Measurements from ENCODE around the gene CBR1. TPM values are rescaled to one million over a fixed set of nuclear protein-coding genes. Genes with fewer than 3 reads are reported as not detected.
"Not testable (repeated sequence)": the region's sequence is repeated elsewhere in the genome, so short reads cannot be mapped to it uniquely, and the experiment has no call there.

CBR1 gene
- total RNA-seq, 2 experiments from 2014 or later = 45.6 to 47.2 TPM

GRCh38 chr21:36073911-36074310 lies 4.1 kb downstream of the CBR1 start:
- DNase-seq; intact Hi-C loops (cut with micrococcal nuclease); H3K9me3 Mint-ChIP-seq; H3K27ac Mint-ChIP-seq; H3K27me3 Mint-ChIP-seq; H3K4me3 Mint-ChIP-seq: not testable (repeated sequence)
- Mint-ChIP-seq H3K36me3 (peaks cover 24% of the 10 kb centered on the region), H3K4me1 (ENCODE audit: low read depth) (peaks cover 54% of the 10 kb centered on the region)
- CTCF ChIA-PET = interaction anchor here (0.6 to 1.1 kb wide), 2 partner anchors 14 to 77 kb away, joined by 3 to 6 read pairs; partner anchors contain the start of gene SETD4
- POLR2A ChIA-PET = interaction anchor here (0.6 kb wide), 1 partner anchor 219 kb away, joined by 5 read pairs; no protein-coding TSS in a partner anchor

- H3K36me3 Mint-ChIP-seq = peaks cover 18% of the 10 kb centered on the region
- no peak for DNase-seq
- no peak overlapping the region for H3K4me3 Mint-ChIP-seq
- ChIA-PET POLR2A (no interaction called here), CTCF (interaction anchor here (0.7 kb wide), 1 partner anchor 50 kb away, joined by 3 read pairs; no protein-coding TSS in a partner anchor)
- peaks cover 56% of the 10 kb centered on the region for H3K4me1 Mint-ChIP-seq (ENCODE audit: low read depth)
- no peaks in the 10 kb centered on the region for H3K27me3 Mint-ChIP-seq
- intact Hi-C loops (cut with micrococcal nuclease) = no loop called here
- no peaks in the 10 kb centered on the region for H3K9me3 Mint-ChIP-seq
- no peak overlapping the region for H3K27ac Mint-ChIP-seq
Measured at GRCh38 chr21:36075171-36075570, 5.3 kb downstream of the CBR1 start.

DNA sequence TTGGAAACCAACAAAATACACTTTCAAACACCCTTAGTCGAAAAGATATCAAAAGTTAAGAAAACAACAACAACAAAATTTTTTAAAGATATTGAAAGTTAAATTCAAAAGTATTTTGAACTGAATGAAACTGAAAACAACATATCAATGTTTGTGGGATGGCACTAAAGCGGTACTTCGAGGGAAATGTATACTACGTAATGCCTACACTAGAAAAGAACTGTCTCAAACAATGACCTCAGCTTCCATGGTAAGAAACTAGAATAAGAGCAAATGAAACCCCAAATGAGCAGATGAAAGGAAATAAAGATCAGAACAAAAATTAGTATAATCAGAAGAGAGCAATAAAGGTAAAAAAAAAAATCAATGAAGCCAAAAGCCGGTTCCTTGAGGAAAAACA lies 6.1 kb downstream of the CBR1 start:
- no peak for DNase-seq
- peaks cover 18% of the 10 kb centered on the region for H3K36me3 Mint-ChIP-seq
- no peak overlapping the region for H3K4me3 Mint-ChIP-seq
- H3K27me3 Mint-ChIP-seq = no peaks in the 10 kb centered on the region
- H3K27ac Mint-ChIP-seq = no peak overlapping the region
- H3K9me3 Mint-ChIP-seq = no peaks in the 10 kb centered on the region
- CTCF ChIA-PET = interaction anchor here (0.6 to 1.5 kb wide), 2 partner anchors 50 to 1055 kb away, joined by 3 to 6 read pairs; no protein-coding TSS in a partner anchor
- peaks cover 48% of the 10 kb centered on the region for H3K4me1 Mint-ChIP-seq (ENCODE audit: low read depth)
- POLR2A ChIA-PET = no interaction called here
- intact Hi-C loops (cut with micrococcal nuclease) = no loop called here

GRCh38 chr21:36076878-36077655 lies 7.2 kb downstream of the CBR1 start:
- no peak overlapping the region for H3K27ac Mint-ChIP-seq

DNA sequence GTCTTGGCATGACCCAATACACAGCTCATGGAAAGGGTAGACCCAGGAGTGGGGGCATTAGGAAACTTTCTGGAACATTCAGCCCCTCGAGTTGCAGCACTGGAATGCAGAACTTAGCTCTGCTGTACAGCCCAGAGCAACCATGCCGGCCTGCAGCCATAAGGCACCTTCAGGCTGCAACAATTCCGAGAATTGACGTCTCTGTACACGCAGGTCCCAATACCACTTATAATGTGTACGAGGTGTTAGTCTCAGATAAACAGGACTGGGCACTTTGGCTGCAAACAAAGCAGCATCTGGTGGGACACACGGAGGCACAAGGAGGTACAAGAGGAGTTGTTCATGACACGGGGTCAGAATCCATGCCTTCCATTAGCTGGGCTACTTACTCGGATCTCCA lies 7.9 kb downstream of the CBR1 start:
- no peaks in the 10 kb centered on the region for H3K27me3 Mint-ChIP-seq
- no peaks in the 10 kb centered on the region for H3K9me3 Mint-ChIP-seq
- POLR2A ChIA-PET = interaction anchor here (0.7 kb wide), 1 partner anchor 26 kb away, joined by 4 read pairs; no protein-coding TSS in a partner anchor
- no peak for DNase-seq
- no peak overlapping the region for H3K27ac Mint-ChIP-seq
- no peak overlapping the region for H3K4me3 Mint-ChIP-seq
- H3K36me3 Mint-ChIP-seq = peaks cover 4% of the 10 kb centered on the region
- CTCF ChIA-PET = interaction anchor here (1.7 to 1.9 kb wide), 2 partner anchors 18 to 35 kb away, joined by 8 to 11 read pairs; partner anchors contain the start of gene SETD4
- intact Hi-C loops (cut with micrococcal nuclease) = no loop called here
- H3K4me1 Mint-ChIP-seq (ENCODE audit: low read depth) = peaks cover 31% of the 10 kb centered on the region

More at GRCh38 chr21:36076878-36077655, 7.2 kb downstream of the CBR1 start:
- CTCF ChIA-PET = interaction anchor here (0.6 to 1.5 kb wide), 3 partner anchors 49 to 1341 kb away, joined by 3 to 6 read pairs (median 3); no protein-coding TSS in a partner anchor
- Mint-ChIP-seq H3K9me3 (no peaks in the 10 kb centered on the region), H3K4me3 (no peak overlapping the region), H3K27me3 (no peaks in the 10 kb centered on the region), H3K36me3 (peaks cover 7% of the 10 kb centered on the region), H3K4me1 (ENCODE audit: low read depth) (peaks cover 38% of the 10 kb centered on the region)
- POLR2A ChIA-PET = interaction anchor here (0.6 to 0.7 kb wide), 2 partner anchors 26 to 1709 kb away, joined by 4 read pairs; no protein-coding TSS in a partner anchor
- intact Hi-C loops (cut with micrococcal nuclease) = no loop called here
- no peak for DNase-seq

DNA sequence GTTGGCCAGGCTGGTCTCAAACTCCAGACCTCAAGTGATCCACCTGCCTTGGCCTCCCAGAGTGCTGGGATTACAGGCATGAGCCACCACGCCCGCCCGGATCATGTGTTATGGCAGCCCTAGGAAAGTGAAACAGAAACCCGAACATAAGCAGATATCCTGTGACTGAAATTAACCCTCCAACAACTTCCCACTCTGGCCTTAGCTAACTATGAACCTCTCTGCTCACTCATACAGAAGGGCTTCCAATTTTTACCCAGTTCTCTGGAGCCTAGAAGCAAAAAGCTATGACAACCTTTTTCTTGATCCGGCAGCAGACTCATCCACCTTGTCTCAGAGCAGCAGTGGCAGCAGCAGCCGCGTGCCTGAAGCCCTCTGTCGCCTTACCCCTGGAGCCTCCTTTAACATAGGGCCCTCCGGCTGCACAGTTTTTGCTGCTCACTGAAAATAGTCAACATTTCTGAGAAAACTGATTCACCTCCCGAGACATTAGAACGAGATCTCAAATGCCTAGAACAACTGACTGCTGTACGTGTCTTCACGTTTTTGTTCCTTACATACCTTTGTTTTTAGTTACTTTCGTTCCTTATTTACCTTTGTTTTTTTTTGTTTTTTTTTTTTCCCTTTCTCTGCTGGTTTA lies 9.3 kb downstream of the CBR1 start:
- H3K27ac Mint-ChIP-seq = peak overlapping the region; percentile 91
- POLR2A ChIA-PET = interaction anchor here (0.5 kb wide), 1 partner anchor 95 kb away, joined by 4 read pairs; no protein-coding TSS in a partner anchor
- peaks cover 31% of the 10 kb centered on the region for H3K4me1 Mint-ChIP-seq (ENCODE audit: low read depth)
- H3K9me3 Mint-ChIP-seq = no peaks in the 10 kb centered on the region
- peak overlapping the region; percentile 64 for H3K4me3 Mint-ChIP-seq
- CTCF ChIA-PET = interaction anchor here (1.7 to 1.9 kb wide), 2 partner anchors 19 to 34 kb away, joined by 8 to 11 read pairs; partner anchors contain the start of gene SETD4
- H3K36me3 Mint-ChIP-seq = no peaks in the 10 kb centered on the region
- intact Hi-C loops (cut with micrococcal nuclease) = loop anchor here (1.0 kb wide), 1 partner anchor 19 kb away; the partner anchor contains the start of gene SETD4
- H3K27me3 Mint-ChIP-seq = no peaks in the 10 kb centered on the region
- DNase-seq = peak; percentile 64

- POLR2A ChIA-PET = interaction anchor here (0.5 kb wide), 1 partner anchor 94 kb away, joined by 4 read pairs; no protein-coding TSS in a partner anchor
Measured at GRCh38 chr21:36079671-36080070, 9.8 kb downstream of the CBR1 start.

DNA sequence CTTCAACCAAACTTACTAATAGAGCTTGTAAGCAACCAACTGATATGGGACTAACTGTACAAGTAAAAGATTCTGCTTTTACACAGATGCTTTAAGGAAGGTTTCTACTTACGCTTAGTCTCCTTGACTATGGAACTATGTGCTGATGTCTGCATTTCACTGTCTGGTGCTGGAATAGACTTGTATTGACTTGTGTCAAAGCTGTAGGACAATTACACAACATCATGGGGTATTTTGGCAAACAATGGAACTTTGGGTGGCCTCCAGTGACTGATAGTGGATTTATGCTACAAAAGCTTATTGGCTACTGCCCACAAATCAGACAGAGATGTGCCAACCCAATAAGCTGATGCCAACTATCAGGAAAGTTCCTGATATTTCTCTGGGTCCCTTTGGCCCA lies 10.6 kb downstream of the CBR1 start:
- POLR2A ChIA-PET = no interaction called here
- CTCF ChIA-PET = interaction anchor here (0.7 to 1.1 kb wide), 2 partner anchors 22 to 32 kb away, joined by 3 read pairs; no protein-coding TSS in a partner anchor
- no peak for DNase-seq

More at GRCh38 chr21:36079671-36080070, 9.8 kb downstream of the CBR1 start:
- no peaks in the 10 kb centered on the region for H3K36me3 Mint-ChIP-seq
- intact Hi-C loops (cut with micrococcal nuclease) = loop anchor here (1.0 kb wide), 1 partner anchor 19 kb away; the partner anchor contains the start of gene SETD4
- no peak for DNase-seq
- peaks cover 31% of the 10 kb centered on the region for H3K4me1 Mint-ChIP-seq (ENCODE audit: low read depth)
- H3K27ac Mint-ChIP-seq = peak overlapping the region; percentile 91
- no peak overlapping the region for H3K4me3 Mint-ChIP-seq
- H3K9me3 Mint-ChIP-seq = no peaks in the 10 kb centered on the region
- no peaks in the 10 kb centered on the region for H3K27me3 Mint-ChIP-seq
- CTCF ChIA-PET = interaction anchor here (1.1 to 1.9 kb wide), 3 partner anchors 19 to 33 kb away, joined by 3 to 11 read pairs (median 8); partner anchors contain the start of gene SETD4

GRCh38 chr21:36082237-36082664 lies 12.4 kb downstream of the CBR1 start:
- Mint-ChIP-seq H3K4me3 (no peak overlapping the region), H3K36me3 (no peaks in the 10 kb centered on the region), H3K27me3 (no peaks in the 10 kb centered on the region), H3K4me1 (ENCODE audit: low read depth) (peaks cover 20% of the 10 kb centered on the region), H3K27ac (no peak overlapping the region), H3K9me3 (no peaks in the 10 kb centered on the region)
- intact Hi-C loops (cut with micrococcal nuclease) = no loop called here
- POLR2A ChIA-PET = interaction anchor here (0.6 kb wide), 1 partner anchor 330 kb away, joined by 3 read pairs; no protein-coding TSS in a partner anchor
- CTCF ChIA-PET = interaction anchor here (1.2 kb wide), 1 partner anchor 53 kb away, joined by 3 read pairs; no protein-coding TSS in a partner anchor
- no peak for DNase-seq

More for the DNA sequence above, 10.6 kb downstream of the CBR1 start:
- H3K27me3 Mint-ChIP-seq = no peaks in the 10 kb centered on the region
- intact Hi-C loops (cut with micrococcal nuclease) = no loop called here
- H3K9me3 Mint-ChIP-seq = no peaks in the 10 kb centered on the region
- H3K4me3 Mint-ChIP-seq = no peak overlapping the region
- peaks cover 30% of the 10 kb centered on the region for H3K4me1 Mint-ChIP-seq (ENCODE audit: low read depth)
- H3K27ac Mint-ChIP-seq = no peak overlapping the region
- H3K36me3 Mint-ChIP-seq = no peaks in the 10 kb centered on the region

GRCh38 chr21:36087362-36088138 lies 17.7 kb downstream of the CBR1 start:
- DNase-seq = no peak
- intact Hi-C loops (cut with micrococcal nuclease) = no loop called here
- Mint-ChIP-seq H3K9me3 (peaks cover 1% of the 10 kb centered on the region), H3K27ac (no peak overlapping the region), H3K4me3 (no peak overlapping the region), H3K4me1 (ENCODE audit: low read depth) (peaks cover 3% of the 10 kb centered on the region), H3K27me3 (peaks cover 1% of the 10 kb centered on the region), H3K36me3 (no peaks in the 10 kb centered on the region)
- ChIA-PET CTCF (interaction anchor here (0.5 to 1.4 kb wide), 2 partner anchors 17 to 26 kb away, joined by 3 to 5 read pairs; no protein-coding TSS in a partner anchor), POLR2A (no interaction called here)

GRCh38 chr21:36089946-36090345 lies 20.1 kb downstream of the CBR1 start:
- H3K36me3 Mint-ChIP-seq = peaks cover 6% of the 10 kb centered on the region
- ChIA-PET CTCF (no interaction called here), POLR2A (no interaction called here)
- no peak for DNase-seq
- no peak overlapping the region for H3K27ac Mint-ChIP-seq
- H3K27me3 Mint-ChIP-seq = peaks cover 7% of the 10 kb centered on the region
- no peak overlapping the region for H3K4me3 Mint-ChIP-seq
- peaks cover 3% of the 10 kb centered on the region for H3K4me1 Mint-ChIP-seq (ENCODE audit: low read depth)
- intact Hi-C loops (cut with micrococcal nuclease) = no loop called here
- H3K9me3 Mint-ChIP-seq = peaks cover 14% of the 10 kb centered on the region

Measured in activated CD4-positive, alpha-beta memory T cell treated with anti-CD3 and anti-CD28 coated beads for 36 hours (primary cell).